MM.1S (cell line): Measurements from ENCODE around the gene PLXNA2.

Experiments used
- DNase-seq: peaks from one replicate; pipeline ENCODE4 v3.0.0-alpha.2; 2015
- H2AFZ ChIP-seq: fragments of 300-600 bp; sonication (generic); 2 replicates; pipeline ENCODE4 v1.6.0; 2016; ENCODE audit warnings: antibody characterized with exemption, low read length
- H3F3A ChIP-seq: fragments of 300-600 bp; sonication (generic); 2 replicates; pipeline ENCODE4 v1.6.1; 2016; ENCODE audit warnings: mild to moderate bottlenecking, antibody characterized with exemption, low read length, moderate library complexity, mixed read lengths; ENCODE audit not compliant: insufficient read depth
- H3K27ac ChIP-seq: fragments of 300-600 bp; sonication (generic); 2 replicates; pipeline ENCODE4 v1.5.1; 2016; ENCODE audit warnings: mild to moderate bottlenecking, low read length
- H3K27me3 ChIP-seq: fragments of 300-600 bp; sonication (generic); replicated peaks from 2 replicates; pipeline ENCODE4 v1.6.0; 2016; ENCODE audit warnings: low read length; ENCODE audit not compliant: insufficient read depth
- H3K36me3 ChIP-seq: fragments of 300-600 bp; sonication (generic); replicated peaks from 2 replicates; pipeline ENCODE4 v1.6.1; 2016; ENCODE audit warnings: mild to moderate bottlenecking, low read length, mixed read lengths; ENCODE audit not compliant: insufficient read depth
- H3K4me1 ChIP-seq: fragments of 300-600 bp; sonication (generic); 2 replicates; pipeline ENCODE4 v1.6.1; 2016; ENCODE audit warnings: low read length, mixed read lengths
- H3K4me2 ChIP-seq: fragments of 300-600 bp; sonication (generic); 2 replicates; pipeline ENCODE4 v1.6.0; 2016; ENCODE audit warnings: low read depth, low read length
- H3K4me3 ChIP-seq: fragments of 300-600 bp; sonication (generic); 2 replicates; pipeline ENCODE4 v1.5.1; 2016; ENCODE audit warnings: low read length, mixed read lengths
- H3K79me2 ChIP-seq: fragments of 300-600 bp; sonication (generic); 2 replicates; pipeline ENCODE4 v1.6.1; 2016; ENCODE audit warnings: mixed run types, low read length, mixed read lengths
- H3K9ac ChIP-seq: fragments of 300-600 bp; sonication (generic); 2 replicates; pipeline ENCODE4 v1.6.1; 2016; ENCODE audit warnings: low read length, mixed read lengths
- H3K9me2 ChIP-seq: fragments of 300-600 bp; sonication (generic); replicated peaks from 2 replicates; pipeline ENCODE4 v1.6.1; 2016; ENCODE audit warnings: mild to moderate bottlenecking, low read length, mixed read lengths; ENCODE audit not compliant: insufficient read depth
- H3K9me3 ChIP-seq: fragments of 300-600 bp; sonication (generic); replicated peaks from 2 replicates; pipeline ENCODE4 v1.6.1; 2016; ENCODE audit warnings: mild to moderate bottlenecking, low read length, mixed read lengths; ENCODE audit not compliant: insufficient read depth
- H4K20me1 ChIP-seq: fragments of 300-600 bp; sonication (generic); 2 replicates; pipeline ENCODE4 v1.6.1; 2016; ENCODE audit warnings: mild to moderate bottlenecking, low read length, moderate library complexity, mixed read lengths; ENCODE audit not compliant: insufficient read depth
- CTCF ChIP-seq: fragments of 300-600 bp; sonication (generic); IDR thresholded peaks from 2 replicates; pipeline ENCODE4 v1.5.1; 2016; ENCODE audit warnings: antibody characterized with exemption, low read length, mixed read lengths
- EZH2 ChIP-seq: fragments of 300-600 bp; sonication (generic); optimal IDR thresholded peaks from 2 replicates; pipeline ENCODE3; 2017; ENCODE audit warnings: low read depth, mild to moderate bottlenecking, antibody characterized with exemption, low read length, mixed read lengths
- EZH2phosphoT487 ChIP-seq: fragments of 300-600 bp; sonication (generic); IDR thresholded peaks from 2 replicates; pipeline ENCODE4 v1.6.1; 2018; ENCODE audit warnings: antibody characterized with exemption, low read length

The PLXNA2 gene

GRCh38 chr1:208275083-208275482 is 30.9 kb upstream of the PLXNA2 start:
- H3K4me2 ChIP-seq: no peak overlapping the region
- no peaks in the 10 kb centered on the region for H3K9me3 ChIP-seq
- no peak overlapping the region for H3K4me3 ChIP-seq
- no peaks in the 10 kb centered on the region for H3K36me3 ChIP-seq
- no peaks in the 10 kb centered on the region for H4K20me1 ChIP-seq
- no peaks in the 10 kb centered on the region; the same call in 1 of the 2 replicates for H3F3A ChIP-seq
- no peak for DNase-seq
- TF ChIP-seq EZH2phosphoT487 (no peak), CTCF (no peak), EZH2 (no peak)
- H3K4me1 ChIP-seq: peaks cover 29% of the 10 kb centered on the region
- H2AFZ ChIP-seq: no peak overlapping the region
- H3K79me2 ChIP-seq: no peaks in the 10 kb centered on the region
- H3K27me3 ChIP-seq: no peaks in the 10 kb centered on the region
- H3K9ac ChIP-seq: no peak overlapping the region
- no peak overlapping the region for H3K27ac ChIP-seq
- no peaks in the 10 kb centered on the region; the same call in 1 of the 2 replicates for H3K9me2 ChIP-seq

GRCh38 chr1:208273386-208274017 is 29.3 kb upstream of the PLXNA2 start:
- Histone ChIP-seq H3K4me1 (peaks cover 24% of the 10 kb centered on the region), H3K4me2 (no peak overlapping the region), H4K20me1 (no peaks in the 10 kb centered on the region), H2AFZ (no peak overlapping the region), H3K4me3 (no peak overlapping the region), H3K27me3 (no peaks in the 10 kb centered on the region), H3K9me3 (no peaks in the 10 kb centered on the region), H3K27ac (no peak overlapping the region), H3K36me3 (no peaks in the 10 kb centered on the region), H3K79me2 (no peaks in the 10 kb centered on the region), H3K9me2 (no peaks in the 10 kb centered on the region; the same call in 1 of the 2 replicates), H3K9ac (no peak overlapping the region), H3F3A (no peaks in the 10 kb centered on the region; the same call in 1 of the 2 replicates)
- DNase-seq: no peak
- no peak for TF ChIP-seq CTCF
- TF ChIP-seq EZH2phosphoT487: no peak
- no peak for TF ChIP-seq EZH2

DNA sequence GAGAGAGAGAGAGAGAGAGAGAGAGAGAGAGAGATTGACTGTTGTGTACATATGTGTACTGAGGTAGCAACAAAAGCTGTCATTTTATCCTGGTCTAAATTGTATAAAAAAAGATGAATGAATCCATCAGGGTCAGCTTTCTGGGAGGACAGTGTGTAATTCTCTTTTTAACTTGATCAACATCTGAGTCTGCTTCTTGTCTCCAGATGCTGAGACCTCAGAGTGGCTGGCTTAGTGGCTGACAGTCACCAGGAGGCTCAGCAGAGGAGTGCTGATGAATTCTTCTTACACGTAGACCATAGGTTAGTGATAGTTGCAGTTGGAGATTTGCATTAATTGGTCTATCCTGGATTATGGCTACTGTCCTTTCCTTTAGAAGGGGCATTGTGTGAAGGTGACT is 28.5 kb upstream of the PLXNA2 start:
- Histone ChIP-seq H4K20me1 (no peaks in the 10 kb centered on the region), H3K27ac (no peak overlapping the region), H3K79me2 (no peaks in the 10 kb centered on the region), H2AFZ (no peak overlapping the region), H3K9me3 (no peaks in the 10 kb centered on the region), H3K9me2 (no peaks in the 10 kb centered on the region; the same call in 1 of the 2 replicates), H3K9ac (no peak overlapping the region), H3K36me3 (no peaks in the 10 kb centered on the region), H3F3A (no peaks in the 10 kb centered on the region; the same call in 1 of the 2 replicates), H3K4me3 (no peak overlapping the region), H3K27me3 (no peaks in the 10 kb centered on the region), H3K4me2 (no peak overlapping the region), H3K4me1 (peaks cover 16% of the 10 kb centered on the region)
- no peak for DNase-seq
- TF ChIP-seq CTCF (no peak), EZH2 (no peak), EZH2phosphoT487 (no peak)
